SJSA1 (cell line): ENCODE data around the gene CDC42BPB. TPM values are rescaled to one million over a fixed set of nuclear protein-coding genes. Genes with fewer than 3 reads are reported as not detected.

Experiments used
- DNase-seq, 2 experiments: peaks; one replicate each; pipeline ENCODE4 v3.0.0-alpha.2; 2015 to 2020; ENCODE audit warnings: low spot score in 2 of 2, low read depth in 1 of 2
- H3K27ac ChIP-seq: fragments of 250-450 bp; sonication (Bioruptor Pico); 2 replicates; pipeline ENCODE4 v1.5.1; 2020; ENCODE audit warnings: mild to moderate bottlenecking, moderate library complexity
- H3K27me3 ChIP-seq: fragments of 250-450 bp; sonication (Bioruptor Pico); replicated peaks from 2 replicates; pipeline ENCODE4 v1.5.1; 2020; ENCODE audit warnings: mild to moderate bottlenecking, moderate library complexity
- H3K36me3 ChIP-seq: fragments of 250-450 bp; sonication (Bioruptor Pico); 2 replicates; pipeline ENCODE4 v1.5.1; 2020; ENCODE audit warnings: mild to moderate bottlenecking
- H3K4me1 ChIP-seq: fragments of 250-450 bp; sonication (Bioruptor Pico); replicated peaks from 2 replicates; pipeline ENCODE4 v1.6.1; 2021; ENCODE audit warnings: mild to moderate bottlenecking
- H3K4me3 ChIP-seq: fragments of 250-450 bp; sonication (Bioruptor Pico); 2 replicates; pipeline ENCODE4 v1.5.1; 2020; ENCODE audit warnings: mild to moderate bottlenecking
- H3K9me3 ChIP-seq: fragments of 250-450 bp; sonication (Bioruptor Pico); replicated peaks from 2 replicates; pipeline ENCODE4 v1.5.1; 2020; ENCODE audit warnings: mild to moderate bottlenecking
- total RNA-seq: library from RNA; depleted of rRNA; stranded (reverse); fragments of >200 nt; shearing (Covaris generic); gene quantifications from 2 replicates; pipeline ENCODE4 v1.2.3, GENCODE V29; 2014

CDC42BPB gene
- total RNA-seq, 1 experiment from 2014 or later: 56.5 TPM

- Histone ChIP-seq H3K9me3 (no peaks in the 10 kb centered on the region), H3K4me1 (no peaks in the 10 kb centered on the region), H3K4me3 (no peak overlapping the region), H3K36me3 (peaks cover 89% of the 10 kb centered on the region), H3K27ac (no peak overlapping the region), H3K27me3 (no peaks in the 10 kb centered on the region)
- no peak for DNase-seq
Measured at GRCh38 chr14:102969060-102969791, 88.1 kb downstream of the CDC42BPB start.

DNA sequence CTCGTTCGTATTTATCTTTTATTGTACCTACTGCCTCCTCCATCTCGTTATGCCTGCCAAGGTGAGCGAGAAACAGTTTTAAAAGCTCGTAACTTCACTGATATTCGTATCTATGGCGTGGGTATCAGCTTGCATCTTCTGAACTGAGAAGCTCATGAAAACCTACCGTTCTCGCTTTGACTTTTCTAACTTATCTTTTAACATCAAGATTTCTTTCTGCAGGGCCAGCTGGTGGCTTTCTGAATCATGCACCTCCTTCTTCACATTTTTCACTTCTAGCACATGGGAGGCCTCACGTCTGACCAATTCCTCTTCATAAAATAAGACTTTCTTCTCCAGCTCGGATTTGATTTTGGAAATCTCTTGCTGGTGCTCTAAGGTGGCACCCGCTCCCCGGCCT lies 89.0 kb downstream of the CDC42BPB start:
- H3K4me3 ChIP-seq: no peak overlapping the region
- H3K4me1 ChIP-seq: no peaks in the 10 kb centered on the region
- H3K36me3 ChIP-seq: peaks cover 89% of the 10 kb centered on the region
- H3K27ac ChIP-seq: no peak overlapping the region
- H3K9me3 ChIP-seq: no peaks in the 10 kb centered on the region
- no peak for DNase-seq
- H3K27me3 ChIP-seq: no peaks in the 10 kb centered on the region

GRCh38 chr14:102967506-102967795 lies 89.9 kb downstream of the CDC42BPB start:
- Histone ChIP-seq H3K4me1 (no peaks in the 10 kb centered on the region), H3K27ac (no peak overlapping the region), H3K4me3 (no peak overlapping the region), H3K9me3 (no peaks in the 10 kb centered on the region), H3K36me3 (peaks cover 87% of the 10 kb centered on the region), H3K27me3 (no peaks in the 10 kb centered on the region)
- no peak for DNase-seq

DNA sequence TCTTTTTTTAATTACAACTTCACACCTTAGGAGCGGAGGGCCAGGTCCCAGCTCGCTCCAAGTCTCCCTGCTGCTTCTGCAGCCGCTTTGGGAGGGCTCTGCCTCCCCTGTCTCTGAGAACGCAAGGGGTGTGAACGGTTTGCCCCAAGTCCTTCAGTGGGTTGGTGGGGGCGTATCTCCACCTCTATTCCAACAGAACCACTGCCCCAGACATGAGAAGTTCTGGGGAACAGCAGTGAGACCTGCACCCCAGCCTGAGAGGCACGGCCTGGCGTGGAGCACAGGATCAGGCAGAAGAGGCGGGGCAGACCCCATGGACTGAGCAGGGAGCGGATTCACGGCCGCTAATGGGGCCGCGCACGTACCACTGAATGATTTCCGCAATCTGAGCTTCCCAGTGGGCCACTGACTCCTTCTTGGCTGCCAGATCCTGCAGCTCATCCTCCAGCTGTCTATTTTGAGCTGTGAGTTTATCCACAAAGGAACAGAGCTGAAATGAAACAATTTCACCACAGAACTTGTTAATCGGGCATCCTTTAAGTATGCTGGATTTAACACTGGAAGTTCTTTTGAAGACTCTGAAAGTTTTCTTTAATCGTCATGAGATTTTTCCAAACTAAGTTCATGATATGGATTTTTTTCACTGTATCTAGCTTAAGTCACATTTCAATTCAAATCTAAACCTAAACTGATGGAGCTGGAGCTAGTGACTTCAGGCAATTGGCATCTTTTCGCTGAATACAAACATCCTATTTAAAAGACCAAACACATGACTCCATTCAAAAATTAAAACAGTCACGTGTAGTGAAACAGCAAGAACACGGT lies 90.5 kb downstream of the CDC42BPB start:
- H3K27me3 ChIP-seq: no peaks in the 10 kb centered on the region
- no peaks in the 10 kb centered on the region for H3K4me1 ChIP-seq
- H3K4me3 ChIP-seq: no peak overlapping the region
- H3K9me3 ChIP-seq: no peaks in the 10 kb centered on the region
- H3K36me3 ChIP-seq: peaks cover 88% of the 10 kb centered on the region
- no peak overlapping the region for H3K27ac ChIP-seq
- DNase-seq: no peak

DNA sequence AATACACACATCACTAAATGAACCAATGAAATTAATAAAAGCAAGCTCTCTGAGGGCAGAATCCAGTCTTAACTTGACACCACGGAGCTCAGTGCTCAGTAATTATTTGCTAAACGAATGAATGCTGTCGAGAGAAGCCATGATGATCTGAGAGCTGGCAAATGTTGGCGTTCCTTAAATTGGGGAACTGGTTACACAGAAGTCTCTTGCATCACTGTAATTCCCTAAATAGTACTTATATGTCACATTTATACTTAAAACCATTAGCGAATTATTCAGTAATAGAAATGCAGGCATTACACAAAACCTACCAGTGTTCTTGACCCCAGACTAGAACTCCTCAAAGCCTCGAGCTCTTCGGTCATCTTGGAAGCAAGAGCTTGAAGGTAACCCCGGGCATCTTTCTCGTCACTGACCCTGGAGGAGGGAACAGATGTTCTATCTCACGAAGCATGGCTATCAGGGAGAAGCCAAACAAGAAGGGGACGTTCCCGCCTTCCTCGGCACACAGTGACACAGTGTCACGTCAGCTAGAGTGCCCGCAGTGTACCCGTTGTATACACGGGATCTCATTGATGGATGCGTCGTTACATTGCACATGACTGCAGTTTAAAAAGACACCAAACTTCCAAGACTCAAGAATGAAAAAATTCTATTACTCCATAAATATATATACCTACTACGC lies 91.2 kb downstream of the CDC42BPB start:
- Histone ChIP-seq H3K27me3 (no peaks in the 10 kb centered on the region), H3K9me3 (no peaks in the 10 kb centered on the region), H3K4me1 (no peaks in the 10 kb centered on the region), H3K4me3 (no peak overlapping the region), H3K36me3 (peaks cover 88% of the 10 kb centered on the region), H3K27ac (no peak overlapping the region)
- no peak for DNase-seq

- no peak overlapping the region for H3K27ac ChIP-seq
- H3K9me3 ChIP-seq: no peaks in the 10 kb centered on the region
- DNase-seq: no peak
- H3K4me1 ChIP-seq: no peaks in the 10 kb centered on the region
- peaks cover 88% of the 10 kb centered on the region for H3K36me3 ChIP-seq
- H3K27me3 ChIP-seq: no peaks in the 10 kb centered on the region
- no peak overlapping the region for H3K4me3 ChIP-seq
Measured at GRCh38 chr14:102965282-102965681, 92.1 kb downstream of the CDC42BPB start.

DNA sequence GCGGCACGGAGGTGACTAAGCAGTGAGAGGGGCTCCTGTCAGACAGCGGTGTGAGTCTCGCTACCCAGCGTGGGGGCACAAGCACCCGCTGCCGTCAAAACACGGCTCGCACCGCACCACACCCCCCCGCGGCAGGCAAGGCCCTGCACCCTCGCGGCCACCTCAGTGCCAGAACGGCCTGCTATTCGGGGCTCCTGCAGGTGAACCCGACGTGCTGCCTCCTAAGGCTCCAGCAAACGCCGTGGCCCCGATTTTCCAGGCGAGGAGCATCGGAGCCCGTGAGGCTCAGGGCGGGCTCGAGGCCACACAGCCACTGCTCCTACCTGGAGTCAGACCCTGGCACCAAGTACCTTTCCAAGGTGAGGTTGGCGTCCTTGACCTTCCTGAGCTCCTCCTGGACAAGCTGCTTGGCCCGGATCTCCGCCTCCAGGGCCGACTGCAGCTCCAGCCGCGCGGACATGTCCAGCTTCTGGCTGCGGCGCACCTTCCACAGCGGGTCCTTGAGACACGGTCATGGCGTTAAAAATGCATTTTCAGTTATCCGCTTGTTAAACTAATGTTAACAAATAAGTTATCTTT lies 93.1 kb downstream of the CDC42BPB start:
- Histone ChIP-seq H3K4me1 (no peaks in the 10 kb centered on the region), H3K27me3 (no peaks in the 10 kb centered on the region), H3K36me3 (peaks cover 82% of the 10 kb centered on the region), H3K27ac (no peak overlapping the region), H3K9me3 (no peaks in the 10 kb centered on the region), H3K4me3 (no peak overlapping the region)
- no peak for DNase-seq

DNA sequence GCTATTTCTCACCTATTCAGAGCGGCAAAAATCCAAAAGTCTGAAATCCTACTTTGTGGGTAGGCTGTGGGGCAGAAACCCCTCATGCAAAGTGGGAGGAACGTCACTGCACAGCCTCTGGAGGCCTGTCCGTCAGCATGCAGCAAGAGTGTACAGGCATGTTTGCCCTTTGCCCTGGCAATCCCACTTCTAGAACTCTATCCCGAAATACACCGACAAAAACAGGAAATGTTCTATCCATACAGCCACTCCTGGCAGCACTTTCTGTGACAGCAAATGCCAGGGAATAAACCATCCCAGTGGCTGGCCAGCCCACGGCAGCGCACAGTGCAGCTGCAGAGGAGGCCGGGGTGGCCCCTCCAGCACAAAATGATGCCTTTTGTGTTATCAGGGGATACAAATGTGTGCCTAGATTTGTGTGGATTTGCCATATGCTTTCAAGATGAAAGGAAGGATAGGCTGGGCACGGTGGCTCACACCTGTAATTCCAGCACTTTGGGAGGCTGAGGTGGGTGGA lies 95.2 kb downstream of the CDC42BPB start:
- Histone ChIP-seq H3K36me3 (peaks cover 81% of the 10 kb centered on the region), H3K4me3 (no peak overlapping the region), H3K27ac (no peak overlapping the region), H3K4me1 (no peaks in the 10 kb centered on the region), H3K27me3 (no peaks in the 10 kb centered on the region), H3K9me3 (no peaks in the 10 kb centered on the region)
- no peak for DNase-seq

GRCh38 chr14:102958461-102958860 lies 98.9 kb downstream of the CDC42BPB start:
- Histone ChIP-seq H3K9me3 (no peaks in the 10 kb centered on the region), H3K36me3 (peaks cover 80% of the 10 kb centered on the region), H3K4me1 (no peaks in the 10 kb centered on the region), H3K27ac (no peak overlapping the region), H3K4me3 (no peak overlapping the region), H3K27me3 (no peaks in the 10 kb centered on the region)
- DNase-seq: no peak

- H3K36me3 ChIP-seq: peaks cover 84% of the 10 kb centered on the region
- peaks cover 7% of the 10 kb centered on the region for H3K4me1 ChIP-seq
- H3K4me3 ChIP-seq: no peak overlapping the region
- H3K27ac ChIP-seq: no peak overlapping the region
- no peaks in the 10 kb centered on the region for H3K9me3 ChIP-seq
- H3K27me3 ChIP-seq: no peaks in the 10 kb centered on the region
- no peak for DNase-seq
Measured at GRCh38 chr14:102957222-102957621, 100.1 kb downstream of the CDC42BPB start.

DNA sequence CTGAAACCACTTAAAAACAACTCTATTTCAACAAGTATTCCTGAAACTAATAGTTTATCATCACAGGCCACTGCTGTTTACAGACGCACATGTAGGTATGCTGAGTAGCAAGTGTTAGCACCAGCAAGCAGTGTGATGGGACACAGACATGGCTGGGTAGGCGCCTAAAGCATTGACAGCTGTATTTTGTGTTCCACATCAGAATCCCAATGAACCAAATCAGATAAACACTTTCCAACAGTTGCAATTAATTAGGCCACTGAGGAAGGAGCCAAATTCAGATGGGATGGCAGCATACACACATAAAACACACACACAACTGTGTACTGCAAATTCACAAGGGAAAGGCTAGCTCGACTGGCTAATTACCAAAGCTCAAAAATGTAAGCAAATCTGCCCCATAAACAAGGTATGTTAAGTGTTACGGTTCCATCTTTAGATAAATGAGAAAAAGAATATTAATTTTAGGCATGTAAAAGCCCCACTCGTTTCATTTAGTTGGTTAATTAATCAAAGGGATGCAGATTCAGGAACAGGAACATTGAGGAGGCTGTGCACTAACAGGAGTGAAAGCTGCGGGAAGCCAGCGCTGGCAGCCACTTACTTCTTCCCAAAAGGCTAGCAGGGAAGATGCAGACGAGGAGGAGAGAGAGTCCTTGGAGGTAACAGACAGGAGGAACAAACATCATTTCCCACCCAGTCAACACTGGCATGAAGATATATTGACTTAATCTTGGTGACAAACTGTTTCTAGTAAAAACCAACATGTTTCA lies 101.5 kb downstream of the CDC42BPB start:
- no peaks in the 10 kb centered on the region for H3K27me3 ChIP-seq
- no peak for DNase-seq
- no peak overlapping the region for H3K4me3 ChIP-seq
- no peaks in the 10 kb centered on the region for H3K9me3 ChIP-seq
- no peak overlapping the region for H3K27ac ChIP-seq
- H3K4me1 ChIP-seq: peaks cover 18% of the 10 kb centered on the region
- peaks cover 78% of the 10 kb centered on the region for H3K36me3 ChIP-seq

DNA sequence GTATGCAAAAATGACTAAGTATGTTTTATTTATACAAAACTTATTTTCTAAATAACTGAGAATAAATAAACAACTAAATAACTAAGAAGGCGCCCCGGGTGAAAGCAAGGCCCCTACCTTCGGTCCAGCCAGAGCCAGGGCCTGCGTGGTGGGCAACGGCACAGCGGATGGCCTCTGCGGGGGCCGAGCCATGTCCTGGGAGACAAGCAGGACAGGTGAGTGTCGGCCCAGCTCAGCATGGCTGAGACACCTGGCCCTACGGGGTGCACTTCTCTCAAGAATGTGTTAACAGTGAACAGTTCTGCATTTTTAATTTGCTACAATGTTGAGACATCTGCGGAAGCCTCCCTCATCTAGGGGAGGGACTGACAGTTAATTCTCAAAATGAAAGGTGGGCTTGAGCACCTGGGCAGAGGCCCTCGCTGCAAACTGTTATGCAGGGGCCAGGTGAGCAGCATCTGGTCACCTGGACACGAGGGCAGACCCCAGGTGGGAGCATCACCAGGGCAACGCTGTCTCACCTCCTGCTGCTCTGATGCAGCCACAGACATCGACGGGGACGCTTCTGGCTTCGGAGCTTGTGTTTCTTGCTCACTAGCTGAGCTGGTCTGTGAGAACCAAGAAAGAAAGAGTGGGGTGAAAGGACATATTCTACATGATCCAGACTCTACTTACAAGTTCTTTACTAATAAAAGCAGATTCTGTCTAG lies 103.1 kb downstream of the CDC42BPB start:
- Histone ChIP-seq H3K4me1 (peaks cover 23% of the 10 kb centered on the region), H3K27ac (no peak overlapping the region), H3K9me3 (no peaks in the 10 kb centered on the region), H3K27me3 (no peaks in the 10 kb centered on the region), H3K4me3 (no peak overlapping the region), H3K36me3 (peaks cover 84% of the 10 kb centered on the region)
- no peak for DNase-seq

- DNase-seq: no peak
- Histone ChIP-seq H3K36me3 (peaks cover 82% of the 10 kb centered on the region), H3K4me3 (no peak overlapping the region), H3K27me3 (no peaks in the 10 kb centered on the region), H3K4me1 (peaks cover 30% of the 10 kb centered on the region), H3K27ac (no peak overlapping the region), H3K9me3 (no peaks in the 10 kb centered on the region)
Measured at GRCh38 chr14:102953100-102953499, 104.2 kb downstream of the CDC42BPB start.
